HG03575 (cell line): ENCODE measurements around the gene COPB1.

ENCODE experiments used
- ATAC-seq: cut with Tn5 transposase; IDR thresholded peaks from one replicate; pipeline ENCODE4 v1.9.1; 2021; ENCODE audit not compliant: unreplicated experiment, insufficient number of reproducible peaks, low FRiP score; ENCODE audit errors: extremely low read depth

COPB1 gene

DNA sequence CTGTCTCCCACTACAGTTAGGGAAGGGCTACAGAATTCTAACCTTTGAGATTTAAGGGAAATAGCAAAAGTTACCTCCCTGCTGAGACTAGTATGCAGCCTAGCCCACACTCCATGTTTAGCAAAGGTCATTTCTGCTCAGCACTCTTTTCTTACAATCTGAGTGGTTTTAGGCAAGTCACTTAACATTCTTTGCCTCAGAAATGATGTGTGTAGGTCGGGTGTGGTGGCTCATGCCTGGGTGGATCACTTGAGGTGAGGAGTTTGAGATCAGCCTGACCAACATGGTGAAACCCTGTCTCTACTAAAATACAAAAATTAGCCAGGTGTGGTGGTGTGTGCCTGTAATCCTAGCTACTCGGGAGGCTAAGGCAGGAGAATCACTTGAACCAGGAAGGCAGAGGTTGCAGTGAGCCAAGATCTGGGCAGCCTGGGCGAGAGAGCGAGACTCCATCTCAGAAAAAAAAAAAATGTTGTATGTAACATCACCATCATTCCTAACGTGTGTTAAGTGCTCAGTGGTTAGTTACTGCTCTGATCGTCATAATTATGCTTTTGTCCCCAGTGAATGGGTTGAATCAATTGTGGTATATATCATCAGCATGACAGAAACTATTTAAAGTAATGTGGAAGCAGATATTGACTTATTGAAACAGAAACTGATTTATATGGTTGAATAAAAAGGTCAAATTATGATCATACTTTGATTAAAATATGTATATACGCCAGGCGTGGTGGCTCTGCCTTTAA, 55.0 kb downstream of the COPB1 start:
- no peak for ATAC-seq

DNA sequence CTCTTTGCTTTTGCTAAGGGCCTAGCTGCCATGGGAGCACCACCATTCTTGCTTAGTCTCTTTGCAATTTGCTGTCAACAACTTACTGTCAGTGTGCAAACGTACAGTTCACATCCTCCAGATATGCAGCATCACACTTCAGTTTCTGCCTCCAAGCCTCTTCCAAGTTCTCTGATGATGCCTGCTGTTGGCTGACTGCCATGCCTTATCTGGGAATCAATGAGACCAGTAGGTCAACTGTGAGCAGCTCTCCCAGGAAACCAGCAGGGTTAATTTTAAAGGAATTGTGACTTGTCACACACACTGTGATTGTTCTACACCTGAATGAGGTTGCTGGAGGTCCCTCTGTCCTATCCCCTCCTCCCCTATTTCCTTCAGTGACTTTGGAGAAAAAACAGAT, 56.0 kb downstream of the COPB1 start:
- ATAC-seq: no peak

DNA sequence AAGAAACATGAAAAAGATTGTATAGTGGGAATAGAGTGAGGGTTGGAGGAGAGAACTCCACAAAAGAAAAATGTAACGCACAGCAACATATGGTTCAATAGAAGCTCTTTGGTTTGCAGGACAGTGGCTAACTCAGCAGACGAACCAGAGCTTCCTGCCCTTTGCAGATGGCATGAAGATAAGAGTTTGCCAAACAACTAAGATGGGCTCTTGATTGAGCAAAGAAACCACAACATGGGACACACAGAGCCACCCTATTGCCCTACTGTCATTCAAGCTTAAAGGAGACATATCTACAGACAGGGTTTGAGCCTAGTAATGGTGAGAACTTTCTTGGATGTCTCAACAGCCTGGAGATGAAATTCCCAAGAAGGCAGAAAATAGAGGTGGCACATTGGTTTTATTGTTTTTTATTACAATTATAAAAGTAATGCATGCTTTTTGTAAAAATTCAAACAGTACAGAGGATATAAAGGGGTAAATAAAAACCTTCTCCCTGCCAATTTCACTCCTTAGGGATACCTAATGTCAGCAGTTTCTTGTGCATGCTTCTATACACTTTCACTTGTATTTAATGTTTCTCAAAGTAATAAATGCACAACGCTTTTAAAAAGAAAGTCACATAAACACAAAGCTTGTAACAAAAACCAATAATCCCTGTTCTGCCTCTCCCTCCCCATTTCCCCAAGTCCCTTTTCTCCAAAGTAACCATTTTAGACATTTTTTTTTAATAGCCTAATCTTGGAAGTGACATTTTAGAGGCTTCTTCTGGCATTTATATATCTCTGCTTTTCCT, 63.7 kb downstream of the COPB1 start:
- ATAC-seq: no peak

DNA sequence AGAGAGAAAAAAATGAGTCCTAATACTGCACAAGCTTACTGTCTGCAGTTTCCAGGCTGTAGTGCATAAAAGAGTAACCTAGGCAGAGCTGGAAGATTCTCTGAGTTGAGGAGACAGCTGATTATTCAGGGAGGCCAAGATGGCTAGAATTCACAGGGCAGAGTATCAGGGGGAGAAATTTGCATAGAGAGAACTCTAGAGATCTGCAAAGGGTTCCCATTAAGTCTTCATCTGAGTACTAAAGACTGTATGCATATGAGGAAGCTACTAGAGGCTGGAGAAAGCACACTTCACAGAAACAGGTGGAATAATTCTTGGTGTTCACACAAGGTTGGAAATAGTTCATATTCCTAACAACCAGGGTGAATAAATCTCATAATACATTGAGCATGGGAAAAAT, 74.0 kb downstream of the COPB1 start:
- ATAC-seq: no peak

DNA sequence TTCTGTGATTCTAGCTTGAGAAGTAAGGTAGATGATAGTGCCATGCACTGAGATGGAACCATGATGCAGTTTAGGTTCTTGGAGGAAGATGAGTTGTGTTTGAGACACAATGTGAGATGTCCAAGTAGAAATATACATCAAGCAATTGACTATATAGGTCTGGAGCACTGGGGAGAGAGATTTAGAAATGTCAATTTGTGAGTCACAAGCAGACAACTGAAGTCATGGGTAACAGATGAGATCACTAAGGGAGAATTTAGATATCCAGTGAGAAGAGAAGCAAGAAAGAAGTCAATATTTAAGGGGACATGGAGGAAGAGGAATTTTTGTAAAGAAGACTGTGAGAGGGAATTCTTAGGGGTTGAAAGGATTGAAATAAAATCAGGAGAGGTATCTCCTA, 75.5 kb downstream of the COPB1 start:
- ATAC-seq: no peak

DNA sequence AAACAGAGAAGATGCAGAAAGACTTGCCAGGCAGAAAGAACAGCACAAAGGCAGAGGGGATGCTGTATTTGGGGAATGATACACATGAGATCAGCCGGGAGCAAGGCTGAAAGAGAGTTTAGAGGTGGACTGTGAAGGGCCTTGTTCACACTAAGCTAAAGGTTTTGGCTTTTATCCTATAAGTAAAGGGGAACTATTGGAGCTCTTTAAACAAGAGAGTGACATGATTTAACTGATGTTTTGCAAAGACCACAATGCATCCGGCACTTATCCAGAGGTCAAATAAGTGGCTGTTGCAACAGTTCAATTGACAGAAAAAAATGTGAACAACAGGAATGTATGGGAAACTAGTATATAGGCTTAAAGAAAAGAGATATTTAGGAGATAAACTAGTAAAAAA, 76.0 kb downstream of the COPB1 start:
- ATAC-seq: no peak

DNA sequence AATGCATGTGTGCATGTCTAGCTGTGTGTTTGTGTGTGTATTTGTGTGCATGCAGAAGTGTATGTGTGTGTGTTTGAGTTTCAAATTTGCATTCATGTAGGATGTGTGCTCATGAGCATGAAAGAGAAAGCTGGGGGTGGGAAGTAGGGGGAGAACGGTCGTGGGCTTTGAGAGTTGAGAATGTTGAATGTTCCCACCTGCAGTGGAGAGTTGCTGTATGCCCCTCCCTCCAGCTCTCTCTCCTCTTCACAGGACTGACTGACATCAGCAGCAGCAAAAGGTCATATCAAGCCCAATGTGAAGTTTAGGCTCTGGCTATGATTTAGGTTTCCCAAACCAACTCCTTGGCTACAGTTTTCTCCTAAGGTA, 76.8 kb downstream of the COPB1 start:
- no peak for ATAC-seq

DNA sequence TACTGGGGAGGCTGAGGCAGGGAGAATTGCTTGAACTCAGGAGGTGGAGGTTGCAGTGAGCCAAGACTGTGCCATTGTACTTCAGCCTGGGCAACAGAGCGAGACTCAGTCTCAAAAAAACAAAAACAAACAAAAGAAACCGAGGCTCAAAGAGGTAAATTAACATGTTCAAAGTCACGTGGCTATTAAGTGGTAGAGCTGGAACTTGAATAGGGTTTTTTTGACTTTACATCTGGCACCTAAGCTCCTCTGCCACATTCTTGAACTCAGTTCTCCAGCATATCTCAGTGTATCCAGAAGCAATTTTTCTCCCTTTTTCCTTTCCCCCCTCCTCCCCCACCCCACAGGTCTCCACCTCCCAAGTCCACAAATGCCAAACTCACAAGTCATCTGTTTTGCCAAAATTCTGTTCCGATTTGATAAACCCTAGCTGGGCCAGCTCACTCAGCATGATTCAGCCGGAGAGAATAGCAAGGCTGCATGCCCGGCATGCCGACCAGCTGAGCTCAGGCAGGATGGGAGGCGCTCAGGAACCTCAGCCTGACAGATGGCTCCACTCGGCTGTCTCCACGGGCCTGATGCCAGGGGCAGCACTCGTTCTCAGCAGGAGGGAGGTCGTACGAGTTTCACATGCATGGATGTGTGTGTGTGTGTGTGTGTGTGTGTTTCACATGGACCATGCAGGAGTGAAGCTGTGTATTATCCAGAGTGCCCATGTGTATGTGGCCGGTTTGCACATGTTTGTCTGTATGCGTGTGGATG, 77.4 kb downstream of the COPB1 start:
- ATAC-seq: no peak

DNA sequence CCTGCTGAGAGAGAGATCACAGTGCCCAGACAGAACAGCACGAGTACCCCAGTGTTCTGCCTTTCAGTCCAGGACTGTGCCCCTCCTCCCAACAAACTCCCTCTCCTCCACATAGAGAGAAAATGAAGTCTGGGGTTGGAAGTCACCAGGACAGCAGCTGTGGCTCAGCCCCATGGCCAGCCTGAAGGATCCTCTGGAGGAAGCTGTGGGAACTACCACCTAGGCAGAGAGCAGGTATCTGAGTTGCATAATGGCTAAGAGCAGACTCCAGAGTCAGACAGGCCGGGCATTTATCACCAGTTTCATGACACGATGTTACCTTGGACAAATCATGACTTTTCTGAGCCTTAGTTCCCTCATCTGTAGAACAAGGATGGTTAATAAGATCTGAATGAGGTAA, 79.4 kb downstream of the COPB1 start:
- no peak for ATAC-seq

DNA sequence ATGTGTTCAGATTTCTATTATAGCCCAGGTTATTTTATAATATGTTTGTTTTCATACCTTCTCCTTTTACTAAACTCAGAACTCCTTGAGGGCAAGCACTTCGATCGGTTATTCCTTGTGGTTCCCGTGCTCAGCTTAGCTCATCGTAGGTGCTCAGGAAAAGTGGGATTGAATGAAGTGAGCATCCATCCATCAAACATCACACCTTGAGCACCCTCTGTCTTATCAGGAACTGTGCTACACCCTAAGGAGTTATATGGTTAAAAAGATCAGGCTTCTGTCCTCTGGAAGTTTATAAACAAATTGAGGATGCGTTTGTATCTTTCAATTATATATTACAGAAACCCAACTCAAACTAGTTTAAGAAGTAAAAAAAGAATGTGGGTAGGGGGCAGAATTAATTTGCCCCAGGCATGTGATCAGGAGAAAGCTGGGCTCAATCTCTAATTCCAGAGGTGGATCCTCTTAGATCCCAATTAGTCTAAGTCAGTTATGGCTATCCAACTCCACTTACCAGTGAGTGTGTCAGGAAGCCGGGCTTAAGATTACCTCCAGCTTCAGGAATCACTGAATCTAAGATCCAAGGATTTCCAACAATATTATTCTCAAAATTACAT, 80.7 kb downstream of the COPB1 start:
- ATAC-seq: no peak

DNA sequence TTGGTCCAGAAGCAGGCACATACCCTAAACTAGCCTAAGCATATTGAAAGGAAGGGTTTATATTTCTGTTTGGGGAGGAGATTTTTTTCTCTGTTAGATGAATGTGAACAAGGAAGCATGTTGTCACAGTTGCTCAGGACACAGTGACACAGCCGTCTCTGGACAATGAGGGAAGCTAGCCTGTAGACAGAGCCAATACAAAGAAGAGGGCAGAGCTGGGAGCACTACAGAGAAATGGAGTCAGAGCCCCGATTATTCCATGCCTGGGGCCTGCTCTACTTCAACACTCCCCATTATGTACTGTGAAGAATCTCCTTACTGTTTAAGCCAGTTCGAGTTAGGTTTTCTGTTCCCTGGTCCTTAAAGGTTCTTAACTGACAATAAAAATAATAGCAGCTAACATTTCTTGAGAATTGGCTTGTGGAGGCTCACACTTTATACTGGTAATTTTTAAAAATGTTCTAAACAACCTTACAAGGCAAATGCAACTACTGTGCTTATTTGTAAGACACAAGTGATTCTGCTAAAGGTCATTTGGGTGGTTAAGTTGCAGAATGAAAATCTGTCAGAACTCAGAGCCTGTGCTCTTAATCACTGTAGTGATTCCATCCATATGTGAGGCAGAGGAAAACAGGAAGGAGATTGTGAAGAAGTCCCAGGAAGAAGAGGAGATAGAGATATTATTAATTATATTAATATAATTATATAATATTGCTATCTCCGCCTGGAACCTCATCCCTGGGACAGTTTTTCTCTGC, 81.8 kb downstream of the COPB1 start:
- ATAC-seq: no peak

DNA sequence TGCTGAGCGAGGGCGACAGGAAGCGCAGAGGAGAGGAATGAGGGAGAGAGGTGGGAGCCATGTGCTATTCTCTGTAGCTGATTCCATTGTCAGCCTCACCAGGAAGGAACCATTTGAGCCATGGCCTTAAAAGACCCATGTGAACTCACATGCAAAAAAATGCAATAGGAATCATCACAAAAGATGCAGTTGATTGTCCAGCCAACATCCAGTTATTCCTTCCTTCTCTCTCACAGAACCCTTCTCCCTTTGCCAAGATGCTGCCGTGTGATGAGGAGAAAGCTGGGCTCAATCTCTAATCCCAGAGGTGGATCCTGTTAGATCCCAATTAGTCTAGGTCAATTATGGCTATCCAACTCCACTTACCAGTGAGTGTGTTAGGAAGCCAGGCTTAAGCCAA, 82.4 kb downstream of the COPB1 start:
- ATAC-seq: no peak

DNA sequence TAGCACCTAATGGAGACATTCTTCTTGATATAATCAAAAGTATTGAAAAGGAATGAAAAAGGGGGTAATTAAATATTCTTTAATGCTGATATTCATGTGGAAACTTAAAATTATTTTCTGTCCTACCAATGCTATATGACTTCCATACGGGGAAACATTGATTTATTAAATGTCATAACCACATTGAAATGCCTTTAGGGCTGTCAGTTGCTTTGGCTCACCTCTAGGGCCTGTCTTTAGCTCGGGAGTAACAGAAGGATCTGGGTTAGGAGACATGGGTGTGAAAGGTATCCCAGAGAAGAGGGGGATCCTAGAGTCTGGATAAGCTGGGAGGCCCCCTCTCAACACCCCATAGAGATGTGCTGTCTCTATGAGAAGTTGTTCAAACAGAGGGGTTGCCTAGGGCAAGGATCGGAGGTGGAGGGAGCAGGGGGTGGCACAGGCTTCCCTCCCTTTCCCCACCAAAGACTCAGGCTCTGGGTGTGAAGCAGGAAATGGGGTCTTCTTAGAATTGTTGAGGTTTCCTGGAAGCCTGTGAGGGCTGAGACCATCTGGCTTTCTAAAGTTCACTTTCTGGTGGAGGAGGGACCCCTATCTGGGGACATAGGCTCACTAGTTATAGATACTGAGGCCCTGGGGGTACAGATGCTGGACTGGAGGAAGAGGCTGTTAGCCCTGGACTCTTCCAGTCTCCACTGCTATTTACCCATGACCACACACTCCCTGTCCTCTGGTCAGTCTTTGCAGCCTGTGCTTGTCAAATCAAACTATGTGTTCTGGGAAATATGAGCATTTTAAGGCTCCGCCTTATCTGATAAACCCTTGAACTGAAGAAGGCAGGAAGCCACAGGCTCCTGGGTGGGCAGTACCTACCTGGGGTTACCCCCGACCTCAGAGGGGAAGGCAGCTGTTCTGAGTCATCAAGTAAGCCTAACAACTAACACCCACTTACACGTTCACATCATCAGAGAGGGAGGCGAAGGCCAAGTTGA, 84.8 kb downstream of the COPB1 start:
- ATAC-seq: no peak

DNA sequence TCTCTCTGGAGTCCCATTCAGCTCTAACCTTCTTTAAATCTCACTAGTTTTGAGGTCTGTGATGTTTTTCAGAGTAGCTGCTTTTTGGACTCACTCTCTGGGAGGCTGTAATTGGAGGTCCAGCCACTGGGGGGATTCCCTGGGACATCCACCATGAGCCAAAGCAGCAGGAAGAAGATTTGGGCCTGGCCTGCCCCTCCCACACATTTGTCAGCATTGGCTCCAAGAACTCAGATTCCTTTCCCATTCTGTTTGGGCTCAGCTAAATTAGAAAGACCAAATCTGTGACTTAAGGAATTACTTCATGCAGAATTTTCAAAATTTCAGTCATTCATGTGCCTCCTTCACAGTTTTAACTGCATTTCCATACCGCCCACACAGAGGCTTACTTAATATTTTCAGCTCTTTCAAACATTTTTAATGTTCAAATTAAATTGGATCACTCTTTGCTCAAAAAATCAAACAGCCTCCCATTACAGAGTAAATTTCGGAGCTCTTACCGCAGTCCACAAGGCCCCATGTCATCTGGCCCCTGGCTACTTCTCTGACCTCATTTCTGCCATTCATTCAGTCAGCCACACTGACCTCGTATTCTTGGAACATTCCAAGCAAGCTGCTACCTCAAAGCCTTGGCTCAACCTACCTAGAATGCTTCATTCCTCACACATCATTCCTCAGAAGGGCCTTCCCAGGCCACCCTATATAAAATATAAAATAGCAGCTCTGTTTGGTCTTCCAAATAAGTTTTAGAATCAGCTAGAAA, 86.1 kb downstream of the COPB1 start:
- no peak for ATAC-seq

DNA sequence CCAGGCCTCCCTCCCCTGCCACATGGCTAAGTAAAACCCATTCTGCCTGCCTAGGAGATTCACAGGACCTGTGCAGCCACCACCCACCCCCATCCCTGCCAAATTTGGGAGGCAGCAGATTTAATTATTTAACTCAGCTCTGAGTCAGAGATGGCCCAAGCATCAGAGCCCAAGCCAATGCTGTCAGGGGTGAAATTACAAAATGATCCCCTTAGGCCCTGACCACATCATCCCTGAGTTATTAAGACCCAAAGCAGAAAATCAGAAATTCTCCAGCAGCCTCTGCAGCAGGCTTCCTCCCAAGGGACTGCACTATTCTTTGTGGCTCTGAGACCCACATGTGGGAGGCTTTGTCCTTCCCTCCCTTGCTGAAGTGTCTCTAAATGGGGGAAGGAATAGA, 87.8 kb downstream of the COPB1 start:
- no peak for ATAC-seq

DNA sequence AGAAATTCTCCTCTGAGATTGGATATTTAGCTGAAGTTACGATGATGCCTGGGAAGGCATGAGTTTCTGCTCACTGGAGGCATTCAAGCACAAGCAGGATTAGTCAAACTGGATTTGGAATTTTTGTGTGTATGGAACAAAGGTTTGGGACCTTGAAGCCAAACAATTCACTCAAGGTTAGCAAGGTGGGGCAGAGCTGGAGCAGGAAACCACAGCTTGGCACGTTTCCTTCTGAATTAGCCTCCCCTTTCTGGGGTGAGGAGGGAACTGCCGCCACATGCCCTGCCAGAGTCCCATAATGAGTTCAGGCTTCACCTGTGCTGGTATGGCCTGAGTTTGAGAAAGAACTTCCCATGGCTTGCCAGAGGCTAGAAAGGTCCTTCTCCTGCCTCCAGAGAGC, 89.7 kb downstream of the COPB1 start:
- no peak for ATAC-seq

DNA sequence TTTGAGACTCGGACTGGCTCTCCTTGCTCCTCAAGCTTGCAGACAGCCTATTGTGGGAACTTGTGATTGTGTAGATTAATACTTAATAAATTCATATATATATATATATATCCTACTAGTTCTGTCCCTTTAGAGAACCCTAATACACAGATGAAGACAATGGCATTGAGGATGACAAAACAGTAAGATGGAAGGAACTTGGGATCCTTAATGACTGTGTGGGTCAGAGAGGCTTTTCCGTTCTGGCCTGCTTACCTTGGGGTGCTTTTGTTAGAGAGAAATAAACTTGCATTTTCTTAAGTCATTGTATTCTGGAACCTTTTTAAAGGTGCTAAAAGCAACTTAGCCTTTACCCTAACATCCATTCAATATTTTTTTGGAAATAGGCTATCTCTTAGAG, 91.0 kb downstream of the COPB1 start:
- ATAC-seq: no peak
